SK-N-SH (cell line): ENCODE measurements around the gene RNF44. TPM values are rescaled to one million over a fixed set of nuclear protein-coding genes. Genes with fewer than 3 reads are reported as not detected.
A peak's percentile ranks its signal among the peaks of the same experiment; 100 is the strongest.

Source experiments
- CTCF ChIA-PET: fragments of 300-600, 350-600 bp; formaldehyde crosslinking; extraction: SDS; loops from one replicate; lab custom pipeline; 2021; lab: Yijun Ruan, JAX
- POLR2A ChIA-PET: fragments of 350-600 bp; sonication (Branson Sonifier 250); formaldehyde crosslinking; extraction: SDS; loops from one replicate; lab custom pipeline; 2020; ENCODE audit warnings: antibody characterized with exemption, inconsistent platforms; lab: Yijun Ruan, JAX
- DNase-seq: peaks from one replicate; pipeline ENCODE4 v3.0.0; 2012
- H2AFZ ChIP-seq: fragments of 200-600 bp; sonication (generic); 2 replicates; pipeline ENCODE4 v1.8.1; 2016; ENCODE audit warnings: antibody characterized with exemption, mild to moderate bottlenecking, low read depth
- H3F3A ChIP-seq: fragments of 200-600 bp; sonication (generic); replicated peaks from 2 replicates; pipeline ENCODE3; 2016; ENCODE audit warnings: antibody characterized with exemption, mild to moderate bottlenecking; ENCODE audit not compliant: insufficient read depth
- H3K27ac ChIP-seq, 2 experiments: fragments of 200-500 bp in 1 of 2; fragments of 200-600 bp in 1 of 2; sonication (Bioruptor generic) in 1 of 2; sonication (generic), shearing (Covaris generic) in 1 of 2; 2 replicates each; pipeline versions ENCODE4 v1.5.1 to v1.6.1; 2014 to 2016; ENCODE audit warnings: low read depth in 2 of 2, inconsistent platforms in 1 of 2, low read length in 1 of 2, mild to moderate bottlenecking in 1 of 2, mixed read lengths in 1 of 2
- H3K27me3 ChIP-seq: fragments of 200-600 bp; sonication (generic), shearing (Covaris generic); 2 replicates; pipeline ENCODE4 v1.6.1; 2016; ENCODE audit warnings: mixed run types; ENCODE audit not compliant: insufficient read depth
- H3K36me3 ChIP-seq, 2 experiments: fragments of 200-500 bp in 1 of 2; fragments of 200-600 bp in 1 of 2; sonication (Bioruptor generic) in 1 of 2; sonication (generic) in 1 of 2; replicated peaks in 1 of 2; 2 replicates each; pipeline versions ENCODE3 to v1.5.1; 2014 to 2016; ENCODE audit warnings: low read length in 1 of 2, mild to moderate bottlenecking in 1 of 2; ENCODE audit not compliant: insufficient read depth in 2 of 2, control insufficient read depth in 1 of 2
- H3K4me1 ChIP-seq, 2 experiments: fragments of 200-500 bp in 1 of 2; fragments of 200-600 bp in 1 of 2; sonication (Bioruptor generic) in 1 of 2; sonication (generic), shearing (Covaris generic) in 1 of 2; 2 replicates each; pipeline versions ENCODE4 v1.5.1 to v1.6.1; 2014 to 2016; ENCODE audit warnings: low read depth in 1 of 2, low read length in 1 of 2, mixed run types in 1 of 2; ENCODE audit not compliant: insufficient read depth in 2 of 2, control insufficient read depth in 1 of 2
- H3K4me2 ChIP-seq: fragments of 200-600 bp; sonication (generic), shearing (Covaris generic); 2 replicates; pipeline ENCODE4 v1.6.1; 2017; ENCODE audit warnings: mixed run types
- H3K4me3 ChIP-seq, 2 experiments: fragments of 200-500 bp in 1 of 2; fragments of 200-600 bp in 1 of 2; sonication (Bioruptor generic) in 1 of 2; sonication (generic), shearing (Covaris generic) in 1 of 2; 2 replicates each; pipeline versions ENCODE4 v1.5.1 to v1.8.1; 2014 to 2016; ENCODE audit warnings: low read depth in 2 of 2, inconsistent platforms in 1 of 2, low read length in 1 of 2, mild to moderate bottlenecking in 1 of 2, mixed read lengths in 1 of 2, moderate library complexity in 1 of 2
- H3K79me2 ChIP-seq: fragments of 200-600 bp; sonication (generic); 2 replicates; pipeline ENCODE4 v1.8.1; 2017; ENCODE audit warnings: mild to moderate bottlenecking; ENCODE audit not compliant: insufficient read depth
- H3K9ac ChIP-seq: fragments of 200-600 bp; sonication (generic); 2 replicates; pipeline ENCODE4 v1.6.1; 2017; ENCODE audit warnings: mixed run types
- H3K9me2 ChIP-seq: fragments of 200-600 bp; sonication (generic); 2 replicates; pipeline ENCODE4 v1.6.1; 2017; ENCODE audit warnings: mixed run types
- H3K9me3 ChIP-seq: fragments of 200-600 bp; sonication (generic); 2 replicates; pipeline ENCODE4 v1.6.1; 2017; ENCODE audit warnings: mixed run types, mild to moderate bottlenecking, moderate library complexity
- H4K20me1 ChIP-seq: fragments of 200-600 bp; sonication (generic); 2 replicates; pipeline ENCODE4 v1.6.1; 2017; ENCODE audit warnings: mild to moderate bottlenecking, mixed run types; ENCODE audit not compliant: insufficient read depth
- CHD2 ChIP-seq: fragments of 150-350 bp; IDR thresholded peaks from 2 replicates; pipeline ENCODE4 v1.6.1; 2018; ENCODE audit warnings: low read length; ENCODE audit not compliant: partially characterized antibody
- ELF1 ChIP-seq: IDR thresholded peaks from 2 replicates; pipeline ENCODE4 v1.4.0; 2012
- FOSL2 ChIP-seq: IDR thresholded peaks from 2 replicates; pipeline ENCODE4 v1.4.0; 2012; ENCODE audit warnings: low read depth, mild to moderate bottlenecking, moderate library complexity, borderline replicate concordance
- FOXJ3 ChIP-seq: sonication (generic); formaldehyde crosslinking; IDR thresholded peaks from 2 replicates; pipeline ENCODE4 v1.5.1; 2020; ENCODE audit warnings: mild to moderate bottlenecking, missing genetic modification reagents
- FOXM1 ChIP-seq: IDR thresholded peaks from 2 replicates; pipeline ENCODE4 v1.4.0; 2012; ENCODE audit warnings: low read depth, mild to moderate bottlenecking
- GABPA ChIP-seq: IDR thresholded peaks from 2 replicates; pipeline ENCODE4 v1.4.0; 2012; ENCODE audit warnings: low read depth, mild to moderate bottlenecking
- GATA2 ChIP-seq: sonication (generic); formaldehyde crosslinking; IDR thresholded peaks from 2 replicates; pipeline ENCODE4 v1.5.0; 2020; ENCODE audit warnings: mild to moderate bottlenecking, missing genetic modification reagents
- MAX ChIP-seq: IDR thresholded peaks from 2 replicates; pipeline ENCODE4 v1.4.0; 2012; ENCODE audit warnings: low read depth
- MEF2A ChIP-seq: IDR thresholded peaks from 2 replicates; pipeline ENCODE4 v1.4.0; 2012; ENCODE audit warnings: low read depth, borderline replicate concordance
- MXI1 ChIP-seq: IDR thresholded peaks from 2 replicates; pipeline ENCODE4 v1.6.1; 2012; ENCODE audit warnings: mild to moderate bottlenecking, low read depth, low read length, improper control_type of control experiment
- NFIC ChIP-seq: IDR thresholded peaks from 2 replicates; pipeline ENCODE4 v1.4.0; 2012; ENCODE audit warnings: borderline replicate concordance
- POLR2AphosphoS5 ChIP-seq: IDR thresholded peaks from 2 replicates; pipeline ENCODE4 v1.6.1; 2012; ENCODE audit warnings: low read depth, low read length
- RFX5 ChIP-seq: IDR thresholded peaks from 2 replicates; pipeline ENCODE4 v1.6.1; 2012; ENCODE audit warnings: mild to moderate bottlenecking, improper control_type of control experiment, low read length
- SIN3A ChIP-seq: IDR thresholded peaks from 2 replicates; pipeline ENCODE4 v1.6.1; 2012; ENCODE audit warnings: low read depth, mild to moderate bottlenecking, low read length, moderate library complexity, borderline replicate concordance
- SMC3 ChIP-seq: IDR thresholded peaks from 2 replicates; pipeline ENCODE4 v1.6.1; 2012; ENCODE audit warnings: low read depth, low read length, improper control_type of control experiment
- TAF1 ChIP-seq: IDR thresholded peaks from 2 replicates; pipeline ENCODE4 v1.6.1; 2012; ENCODE audit warnings: low read depth, mild to moderate bottlenecking, low read length, moderate library complexity, borderline replicate concordance
- USF1 ChIP-seq: IDR thresholded peaks from 2 replicates; pipeline ENCODE4 v1.4.0; 2012; ENCODE audit warnings: low read depth, borderline replicate concordance
- USF2 ChIP-seq: fragments of 150-350 bp; IDR thresholded peaks from 2 replicates; pipeline ENCODE4 v1.6.1; 2017; ENCODE audit warnings: antibody characterized with exemption, low read length, low read depth, borderline replicate concordance
- YY1 ChIP-seq: IDR thresholded peaks from 2 replicates; pipeline ENCODE4 v1.4.0; 2012; ENCODE audit warnings: low read depth, mild to moderate bottlenecking
- WGBS: methylation state at CpG from one replicate; pipeline ENCODE4 v1.1.6; 2017; ENCODE audit warnings: low lambda C conversion rate; 5-methylcytosine and 5-hydroxymethylcytosine counted together
- polyA plus RNA-seq, 3 experiments: library from polyadenylated mRNA; depleted of rRNA; stranded (reverse); fragments of >200 nt; gene quantifications; 2 replicates each; pipeline ENCODE4 v1.2.3, GENCODE V29; 2012
- TF ChIP-seq, protein P1 (sequence below): fragments of 150-350 bp; IDR thresholded peaks from 2 replicates; pipeline ENCODE4 v1.6.1; 2016; ENCODE audit warnings: mild to moderate bottlenecking, low read depth, low read length
- TF ChIP-seq, protein P2 (sequence below): IDR thresholded peaks from 2 replicates; pipeline ENCODE4; 2012

Gene RNF44
- polyA plus RNA-seq, 1 of the 3 experiments (the other 2 are of a cell fraction), result 17.9 TPM

- no peak for TF ChIP-seq FOXM1
- TF ChIP-seq MEF2A, result no peak
- TF ChIP-seq NFIC, result no peak
- no peak for TF ChIP-seq SMC3
- no peak for TF ChIP-seq GABPA
- no peak for TF ChIP-seq ELF1
- no peak for TF ChIP-seq GATA2
- TF ChIP-seq, all 33 proteins: peak for 0
These were observed 1.2 kb upstream of the RNF44 start (continued) for GRCh38 chr5:176538230-176538988.

- Histone ChIP-seq H3K4me3 (peak overlapping the region; percentile 73 to 97), H3K9ac (peak overlapping the region; percentile 98), H2AFZ (peak overlapping the region; percentile 83), H3F3A (no peaks in the 10 kb centered on the region), H3K4me1 (peaks cover 19 to 51% of the 10 kb centered on the region in 2 experiments; a peak in 3 of 4 replicates), H3K27me3 (no peaks in the 10 kb centered on the region), H3K79me2 (peaks cover 40% of the 10 kb centered on the region), H3K27ac (peak overlapping the region; percentile 87 to 96), H3K9me3 (no peaks in the 10 kb centered on the region), H3K4me2 (peak overlapping the region; percentile 71), H4K20me1 (peaks cover 28% of the 10 kb centered on the region), H3K36me3 (peaks cover 0 to 11% of the 10 kb centered on the region in 2 experiments), H3K9me2 (no peaks in the 10 kb centered on the region)
- ChIA-PET POLR2A (interaction anchor here (0.5 to 1.9 kb wide), 8 partner anchors 9 to 171 kb away, joined by 3 to 10 read pairs (median 3); partner anchors contain the start of genes EIF4E1B, HIGD2A, NOP16 and SNCB), CTCF (interaction anchor here (2.0 to 6.0 kb wide), 2 partner anchors 90 to 122 kb away, joined by 12 to 28 read pairs; partner anchors contain the start of genes CLTB and FAF2)
- TF ChIP-seq SIN3A (peak; percentile 58; the same call in 1 of the 2 replicates), USF1 (no peak), POLR2AphosphoS5 (peak; percentile 24; the same call in 1 of the 2 replicates), RFX5 (peak; percentile 93), YY1 (peak; percentile 74), GABPA (peak; percentile 70), FOXJ3 (CRISPR knock-in tag) (no peak), CHD2 (peak; percentile 30), MXI1 (peak; percentile 85), TAF1 (peak; percentile 11; the same call in 1 of the 2 replicates), MAX (peak; percentile 62), USF2 (no peak), FOSL2 (0 out of 2 replicates have a peak, but pooled peaks have one; percentile 22), SMC3 (no peak)
- TF ChIP-seq, protein P1, sequence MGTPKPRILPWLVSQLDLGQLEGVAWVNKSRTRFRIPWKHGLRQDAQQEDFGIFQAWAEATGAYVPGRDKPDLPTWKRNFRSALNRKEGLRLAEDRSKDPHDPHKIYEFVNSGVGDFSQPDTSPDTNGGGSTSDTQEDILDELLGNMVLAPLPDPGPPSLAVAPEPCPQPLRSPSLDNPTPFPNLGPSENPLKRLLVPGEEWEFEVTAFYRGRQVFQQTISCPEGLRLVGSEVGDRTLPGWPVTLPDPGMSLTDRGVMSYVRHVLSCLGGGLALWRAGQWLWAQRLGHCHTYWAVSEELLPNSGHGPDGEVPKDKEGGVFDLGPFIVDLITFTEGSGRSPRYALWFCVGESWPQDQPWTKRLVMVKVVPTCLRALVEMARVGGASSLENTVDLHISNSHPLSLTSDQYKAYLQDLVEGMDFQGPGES, result 0 out of 2 replicates have a peak, but pooled peaks have one; percentile 31
- TF ChIP-seq, protein P2, sequence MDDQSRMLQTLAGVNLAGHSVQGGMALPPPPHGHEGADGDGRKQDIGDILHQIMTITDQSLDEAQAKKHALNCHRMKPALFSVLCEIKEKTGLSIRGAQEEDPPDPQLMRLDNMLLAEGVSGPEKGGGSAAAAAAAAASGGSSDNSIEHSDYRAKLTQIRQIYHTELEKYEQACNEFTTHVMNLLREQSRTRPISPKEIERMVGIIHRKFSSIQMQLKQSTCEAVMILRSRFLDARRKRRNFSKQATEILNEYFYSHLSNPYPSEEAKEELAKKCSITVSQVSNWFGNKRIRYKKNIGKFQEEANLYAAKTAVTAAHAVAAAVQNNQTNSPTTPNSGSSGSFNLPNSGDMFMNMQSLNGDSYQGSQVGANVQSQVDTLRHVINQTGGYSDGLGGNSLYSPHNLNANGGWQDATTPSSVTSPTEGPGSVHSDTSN, result peak; percentile 19; the same call in 1 of the 2 replicates
- 0% methylated on average over 26 of the region's 43 CpGs for whole genome bisulfite sequencing
- peak; percentile 90 for DNase-seq
These were observed 490 bp upstream of the RNF44 start for GRCh38 chr5:176537554-176538229.
